Neural progenitor cell (in vitro differentiated cells): Measurements from ENCODE around the gene GRM8. TPM values are rescaled to one million over a fixed set of nuclear protein-coding genes. Genes with fewer than 3 reads are reported as not detected.

Source experiments
- DNase-seq: peaks from one replicate; pipeline ENCODE4 v3.0.0-alpha.2; 2016; ENCODE audit warnings: low spot score
- H2AFZ ChIP-seq: fragments of 200-600 bp; sonication (generic); replicated peaks from 2 replicates; pipeline ENCODE4 v1.6.1; 2016; ENCODE audit warnings: antibody characterized with exemption
- H3F3A ChIP-seq: fragments of 200-600 bp; sonication (generic); 2 replicates; pipeline ENCODE4 v1.6.1; 2016; ENCODE audit warnings: antibody characterized with exemption, low read depth
- H3K27ac ChIP-seq: fragments of 200-600 bp; sonication (generic); 2 replicates; pipeline ENCODE4 v1.5.1; 2016; ENCODE audit warnings: mild to moderate bottlenecking
- H3K27me3 ChIP-seq: fragments of 200-600 bp; sonication (generic); 2 replicates; pipeline ENCODE4 v1.6.1; 2016; ENCODE audit warnings: mild to moderate bottlenecking, moderate library complexity
- H3K36me3 ChIP-seq: fragments of 200-600 bp; sonication (generic); 2 replicates; pipeline ENCODE4 v1.5.1; 2016
- H3K4me1 ChIP-seq: fragments of 200-600 bp; sonication (generic); 2 replicates; pipeline ENCODE4 v1.6.1; 2016; ENCODE audit warnings: mixed run types
- H3K4me2 ChIP-seq: fragments of 200-600 bp; sonication (generic); 2 replicates; pipeline ENCODE4 v1.6.1; 2016
- H3K4me3 ChIP-seq: fragments of 200-600 bp; sonication (generic); 2 replicates; pipeline ENCODE4 v1.5.1; 2016
- H3K79me2 ChIP-seq: fragments of 200-600 bp; sonication (generic); 2 replicates; pipeline ENCODE4 v1.6.1; 2016; ENCODE audit warnings: low read depth
- H3K9ac ChIP-seq: fragments of 200-600 bp; sonication (generic); 2 replicates; pipeline ENCODE4 v1.6.1; 2016
- H3K9me3 ChIP-seq: fragments of 200-600 bp; sonication (generic); 2 replicates; pipeline ENCODE4 v1.5.1; 2016; ENCODE audit warnings: low read depth
- H4K20me1 ChIP-seq: fragments of 200-600 bp; sonication (generic); 2 replicates; pipeline ENCODE4 v1.6.1; 2016; ENCODE audit warnings: low read depth
- H3K27ac Mint-ChIP-seq: 3 replicates; pipeline ENCODE4 v1.8.0; 2021; ENCODE audit warnings: mixed read lengths
- H3K27me3 Mint-ChIP-seq: 2 replicates; pipeline ENCODE4 v1.8.0; 2022; ENCODE audit warnings: low read depth, mild to moderate bottlenecking, inconsistent platforms, moderate library complexity, mixed read lengths; ENCODE audit not compliant: insufficient read depth
- H3K36me3 Mint-ChIP-seq: 3 replicates; pipeline ENCODE4 v1.8.0; 2021; ENCODE audit warnings: mixed read lengths
- H3K4me1 Mint-ChIP-seq: 3 replicates; pipeline ENCODE4 v1.8.0; 2021; ENCODE audit warnings: mixed read lengths
- H3K4me3 Mint-ChIP-seq: 3 replicates; pipeline ENCODE4 v1.8.0; 2021; ENCODE audit warnings: mild to moderate bottlenecking, moderate library complexity, mixed read lengths
- H3K9me3 Mint-ChIP-seq: 3 replicates; pipeline ENCODE4 v1.8.0; 2020; ENCODE audit warnings: mixed read lengths
- EZH2 ChIP-seq: fragments of 200-600 bp; sonication (generic); IDR thresholded peaks from 2 replicates; pipeline ENCODE4 v1.6.1; 2017; ENCODE audit warnings: antibody characterized with exemption, mild to moderate bottlenecking, moderate library complexity
- EZH2phosphoT487 ChIP-seq: fragments of 200-600 bp; sonication (generic); IDR thresholded peaks from 2 replicates; pipeline ENCODE4 v1.6.1; 2017; ENCODE audit warnings: antibody characterized with exemption
- total RNA-seq: library from RNA; depleted of rRNA; stranded (reverse); fragments of >200 nt; gene quantifications from 2 replicates; pipeline ENCODE4 v1.2.3, GENCODE V29; 2015; ENCODE audit warnings: low replicate concordance
- TF ChIP-seq, protein P1 (sequence below): fragments of 200-600 bp; sonication (generic); IDR thresholded peaks from 2 replicates; pipeline ENCODE4 v1.5.1; 2017; ENCODE audit warnings: antibody characterized with exemption, mild to moderate bottlenecking

Gene GRM8
- total RNA-seq, 1 donor from 2014 or later, result 0.62 TPM

DNA sequence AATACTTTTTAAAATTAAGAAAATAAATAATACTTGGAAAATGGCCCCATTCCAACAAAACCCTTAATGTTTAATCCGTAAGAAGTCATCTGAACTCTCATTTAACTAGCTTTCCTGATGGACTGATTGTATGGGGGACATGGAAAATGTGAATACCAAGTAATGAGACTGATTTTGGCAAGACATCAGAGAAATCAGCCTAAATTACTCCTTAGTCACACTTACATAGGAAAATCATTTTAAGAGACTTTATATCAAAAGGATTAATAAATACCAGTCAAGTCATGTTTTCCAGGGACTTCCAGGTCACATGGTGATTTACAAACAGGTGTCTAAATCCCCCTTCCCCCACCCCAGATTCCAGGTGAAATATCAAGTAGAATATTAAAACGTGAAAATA is 58.2 kb downstream of the GRM8 start:
- Mint-ChIP-seq H3K4me3 (no peak overlapping the region), H3K27ac (no peak overlapping the region)

GRCh38 chr7:127189886-127190285 is 62.9 kb downstream of the GRM8 start:
- no peaks in the 10 kb centered on the region for H3K27me3 Mint-ChIP-seq
- H3K9ac ChIP-seq, result no peak overlapping the region
- DNase-seq, result no peak

More for the DNA sequence above, 58.2 kb downstream of the GRM8 start:
- no peak overlapping the region for H3K4me3 ChIP-seq
- Mint-ChIP-seq H3K27me3 (no peaks in the 10 kb centered on the region), H3K36me3 (no peaks in the 10 kb centered on the region), H3K4me1 (peaks cover 4% of the 10 kb centered on the region), H3K9me3 (no peaks in the 10 kb centered on the region)
- no peaks in the 10 kb centered on the region for H4K20me1 ChIP-seq
- H3K36me3 ChIP-seq, result no peaks in the 10 kb centered on the region
- H3K27ac ChIP-seq, result no peak overlapping the region
- no peaks in the 10 kb centered on the region for H3K79me2 ChIP-seq
- no peaks in the 10 kb centered on the region for H3F3A ChIP-seq
- TF ChIP-seq, protein P1, sequence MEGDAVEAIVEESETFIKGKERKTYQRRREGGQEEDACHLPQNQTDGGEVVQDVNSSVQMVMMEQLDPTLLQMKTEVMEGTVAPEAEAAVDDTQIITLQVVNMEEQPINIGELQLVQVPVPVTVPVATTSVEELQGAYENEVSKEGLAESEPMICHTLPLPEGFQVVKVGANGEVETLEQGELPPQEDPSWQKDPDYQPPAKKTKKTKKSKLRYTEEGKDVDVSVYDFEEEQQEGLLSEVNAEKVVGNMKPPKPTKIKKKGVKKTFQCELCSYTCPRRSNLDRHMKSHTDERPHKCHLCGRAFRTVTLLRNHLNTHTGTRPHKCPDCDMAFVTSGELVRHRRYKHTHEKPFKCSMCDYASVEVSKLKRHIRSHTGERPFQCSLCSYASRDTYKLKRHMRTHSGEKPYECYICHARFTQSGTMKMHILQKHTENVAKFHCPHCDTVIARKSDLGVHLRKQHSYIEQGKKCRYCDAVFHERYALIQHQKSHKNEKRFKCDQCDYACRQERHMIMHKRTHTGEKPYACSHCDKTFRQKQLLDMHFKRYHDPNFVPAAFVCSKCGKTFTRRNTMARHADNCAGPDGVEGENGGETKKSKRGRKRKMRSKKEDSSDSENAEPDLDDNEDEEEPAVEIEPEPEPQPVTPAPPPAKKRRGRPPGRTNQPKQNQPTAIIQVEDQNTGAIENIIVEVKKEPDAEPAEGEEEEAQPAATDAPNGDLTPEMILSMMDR, result no peak
- no peak for TF ChIP-seq EZH2phosphoT487
- no peak for TF ChIP-seq EZH2
- H3K9ac ChIP-seq, result no peak overlapping the region
- H3K27me3 ChIP-seq, result no peaks in the 10 kb centered on the region
- H3K4me2 ChIP-seq, result no peak overlapping the region
- no peaks in the 10 kb centered on the region for H3K4me1 ChIP-seq
- H3K9me3 ChIP-seq, result no peaks in the 10 kb centered on the region
- DNase-seq, result no peak
- H2AFZ ChIP-seq, result no peak overlapping the region

DNA sequence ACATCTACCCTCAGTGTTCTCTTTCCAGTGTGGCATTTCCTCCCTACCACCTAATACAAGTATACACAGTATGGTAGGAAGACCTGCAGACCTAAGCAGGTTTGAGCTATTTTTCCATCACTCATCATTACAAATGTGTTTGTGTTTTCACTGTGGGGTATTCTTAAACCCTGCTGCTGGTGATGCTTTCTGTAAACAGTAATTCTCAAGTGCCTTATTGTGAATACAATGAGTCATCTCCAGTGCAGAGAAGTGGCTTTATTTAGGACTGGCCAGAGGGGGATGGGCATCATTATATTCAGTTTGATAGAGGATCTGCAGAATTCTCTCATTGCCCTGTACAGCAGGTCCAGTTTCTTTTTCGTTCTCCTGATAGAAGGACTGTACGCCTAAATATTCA is 63.7 kb downstream of the GRM8 start:
- TF ChIP-seq, protein P1, result no peak
- TF ChIP-seq EZH2, result no peak
- TF ChIP-seq EZH2phosphoT487, result no peak
- H3K9me3 Mint-ChIP-seq, result no peaks in the 10 kb centered on the region
- H3K36me3 ChIP-seq, result no peaks in the 10 kb centered on the region
- no peaks in the 10 kb centered on the region for H3K79me2 ChIP-seq
- peaks cover 4% of the 10 kb centered on the region for H3K4me1 Mint-ChIP-seq
- H3K4me3 ChIP-seq, result no peak overlapping the region
- no peak overlapping the region for H3K4me2 ChIP-seq
- H3K36me3 Mint-ChIP-seq, result no peaks in the 10 kb centered on the region
- H3K27ac ChIP-seq, result no peak overlapping the region
- no peaks in the 10 kb centered on the region for H3F3A ChIP-seq
- no peak for DNase-seq
- no peaks in the 10 kb centered on the region for H3K9me3 ChIP-seq
- H3K9ac ChIP-seq, result no peak overlapping the region
- H4K20me1 ChIP-seq, result no peaks in the 10 kb centered on the region
- H3K27me3 Mint-ChIP-seq, result no peaks in the 10 kb centered on the region
- H3K4me3 Mint-ChIP-seq, result no peak overlapping the region
- H3K27me3 ChIP-seq, result no peaks in the 10 kb centered on the region
- no peak overlapping the region for H2AFZ ChIP-seq
- H3K4me1 ChIP-seq, result no peaks in the 10 kb centered on the region
- H3K27ac Mint-ChIP-seq, result no peak overlapping the region

More at GRCh38 chr7:127189886-127190285, 62.9 kb downstream of the GRM8 start:
- Histone ChIP-seq H3K36me3 (no peaks in the 10 kb centered on the region), H3K27ac (no peak overlapping the region), H3K4me3 (no peak overlapping the region), H2AFZ (no peak overlapping the region), H3K9me3 (no peaks in the 10 kb centered on the region), H3K4me2 (no peak overlapping the region), H3K27me3 (no peaks in the 10 kb centered on the region), H3K79me2 (no peaks in the 10 kb centered on the region), H4K20me1 (no peaks in the 10 kb centered on the region), H3K4me1 (no peaks in the 10 kb centered on the region), H3F3A (no peaks in the 10 kb centered on the region)
- Mint-ChIP-seq H3K27ac (no peak overlapping the region), H3K4me3 (no peak overlapping the region), H3K4me1 (peaks cover 4% of the 10 kb centered on the region), H3K9me3 (no peaks in the 10 kb centered on the region), H3K36me3 (no peaks in the 10 kb centered on the region)
- TF ChIP-seq EZH2phosphoT487 (no peak), EZH2 (no peak)
- TF ChIP-seq, protein P1, result no peak
